NCI-H524 (cell line): ENCODE results near the gene SAT1.
"Not testable (repeated sequence)": the region's sequence is repeated elsewhere in the genome, so short reads cannot be mapped to it uniquely, and the experiment has no call there.

ENCODE experiments used
- DNase-seq, 2 experiments: peaks; one replicate each; lab custom pipeline; 2025; lab: John Stamatoyannopoulos, UW

The SAT1 gene

DNA sequence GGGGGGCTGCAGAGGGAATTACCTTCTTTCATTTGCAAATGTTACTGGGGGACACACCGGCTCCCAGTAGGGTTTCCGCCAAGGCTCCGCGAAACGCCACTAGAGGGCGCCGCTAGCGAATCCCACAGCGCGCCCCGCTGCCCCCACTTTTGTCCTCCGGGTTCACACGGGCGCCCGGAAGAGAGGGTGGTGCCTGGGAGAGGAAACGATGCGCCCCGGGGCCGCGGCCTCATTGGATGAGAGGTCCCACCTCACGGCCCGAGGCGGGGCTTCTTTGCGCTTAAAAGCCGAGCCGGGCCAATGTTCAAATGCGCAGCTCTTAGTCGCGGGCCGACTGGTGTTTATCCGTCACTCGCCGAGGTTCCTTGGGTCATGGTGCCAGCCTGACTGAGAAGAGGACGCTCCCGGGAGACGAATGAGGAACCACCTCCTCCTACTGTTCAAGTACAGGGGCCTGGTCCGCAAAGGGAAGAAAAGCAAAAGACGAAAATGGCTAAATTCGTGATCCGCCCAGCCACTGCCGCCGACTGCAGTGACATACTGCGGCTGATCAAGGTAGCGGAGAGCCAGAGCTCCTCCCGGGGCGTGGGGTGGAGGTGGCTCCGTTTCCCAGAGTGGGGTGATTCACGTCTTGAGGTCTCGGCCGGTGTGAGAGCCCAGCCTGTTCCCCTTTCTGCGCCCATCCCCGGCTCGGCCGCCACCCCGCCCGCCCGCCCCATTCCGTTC lies at the start of gene SAT1:
Gene SAT1, plus strand, starts transcription at position 311 of the 726 bp plus-strand sequence. Its CDS starts 179 bp downstream, at position 490.
- peak; percentile 94 to 96 for DNase-seq

DNA sequence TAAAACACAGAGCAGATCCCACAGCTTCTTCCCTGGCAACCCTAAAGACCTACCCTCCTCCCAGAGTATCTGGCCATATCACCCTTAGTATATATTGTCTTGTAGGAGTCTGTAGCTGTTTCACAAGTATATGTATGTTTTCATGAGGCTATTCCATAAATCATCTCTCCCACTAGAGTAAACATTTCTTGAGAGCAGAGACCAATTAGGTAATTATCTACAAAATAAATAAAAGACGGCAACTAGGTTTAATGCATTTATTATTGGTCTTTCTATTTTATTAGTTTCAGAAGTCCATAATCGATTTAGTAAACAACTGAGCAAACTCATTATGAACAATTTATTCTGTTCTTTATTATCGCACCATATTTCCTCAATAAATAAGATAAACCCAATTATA lies 46.9 kb upstream of the SAT1 start:
- no peak for DNase-seq

DNA sequence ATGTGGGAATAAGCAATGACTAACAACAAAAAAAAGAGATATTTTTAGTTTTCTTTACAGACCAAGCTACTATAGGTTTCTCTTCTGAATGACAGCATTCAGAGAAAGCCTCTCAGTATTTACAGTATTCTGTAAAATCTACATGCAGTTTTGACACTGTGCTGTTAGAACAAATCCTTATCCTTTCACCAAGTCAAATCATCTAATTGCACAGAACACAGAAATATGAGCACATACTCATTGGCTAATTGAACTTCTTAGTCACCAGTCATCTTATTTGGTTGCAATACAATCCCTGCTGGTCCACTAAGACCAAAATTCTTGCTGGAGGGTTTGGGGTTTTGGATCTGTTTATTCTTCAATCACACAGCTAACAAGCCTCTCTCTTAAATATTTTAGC lies 45.6 kb upstream of the SAT1 start:
- DNase-seq: no peak

DNA sequence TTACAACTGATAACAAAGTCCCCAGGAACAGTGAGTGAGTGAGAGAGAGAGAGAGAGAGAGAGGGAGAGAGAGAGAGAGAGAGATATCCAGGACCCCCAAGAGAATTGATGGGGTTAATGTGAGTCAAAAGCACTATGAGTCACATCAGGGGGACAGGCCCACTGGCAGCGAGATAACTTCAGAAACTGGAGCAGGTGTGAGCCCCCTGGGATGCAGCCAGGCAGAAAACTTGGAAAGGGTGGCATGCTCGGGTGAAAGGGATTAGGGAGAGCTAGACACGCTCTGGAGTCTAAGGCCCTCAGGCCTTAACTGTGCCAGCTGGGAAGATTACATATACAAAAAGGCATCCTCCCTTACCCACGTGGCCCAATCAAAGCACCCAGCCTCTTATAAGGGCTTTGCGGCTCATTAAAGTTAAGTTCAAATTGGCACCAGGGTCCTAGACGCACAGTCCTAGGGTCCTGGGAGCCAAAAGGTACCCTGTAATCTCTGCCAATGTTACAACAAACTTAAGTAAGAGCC lies 40.7 kb upstream of the SAT1 start:
- DNase-seq: peak; percentile 87 to 93

DNA sequence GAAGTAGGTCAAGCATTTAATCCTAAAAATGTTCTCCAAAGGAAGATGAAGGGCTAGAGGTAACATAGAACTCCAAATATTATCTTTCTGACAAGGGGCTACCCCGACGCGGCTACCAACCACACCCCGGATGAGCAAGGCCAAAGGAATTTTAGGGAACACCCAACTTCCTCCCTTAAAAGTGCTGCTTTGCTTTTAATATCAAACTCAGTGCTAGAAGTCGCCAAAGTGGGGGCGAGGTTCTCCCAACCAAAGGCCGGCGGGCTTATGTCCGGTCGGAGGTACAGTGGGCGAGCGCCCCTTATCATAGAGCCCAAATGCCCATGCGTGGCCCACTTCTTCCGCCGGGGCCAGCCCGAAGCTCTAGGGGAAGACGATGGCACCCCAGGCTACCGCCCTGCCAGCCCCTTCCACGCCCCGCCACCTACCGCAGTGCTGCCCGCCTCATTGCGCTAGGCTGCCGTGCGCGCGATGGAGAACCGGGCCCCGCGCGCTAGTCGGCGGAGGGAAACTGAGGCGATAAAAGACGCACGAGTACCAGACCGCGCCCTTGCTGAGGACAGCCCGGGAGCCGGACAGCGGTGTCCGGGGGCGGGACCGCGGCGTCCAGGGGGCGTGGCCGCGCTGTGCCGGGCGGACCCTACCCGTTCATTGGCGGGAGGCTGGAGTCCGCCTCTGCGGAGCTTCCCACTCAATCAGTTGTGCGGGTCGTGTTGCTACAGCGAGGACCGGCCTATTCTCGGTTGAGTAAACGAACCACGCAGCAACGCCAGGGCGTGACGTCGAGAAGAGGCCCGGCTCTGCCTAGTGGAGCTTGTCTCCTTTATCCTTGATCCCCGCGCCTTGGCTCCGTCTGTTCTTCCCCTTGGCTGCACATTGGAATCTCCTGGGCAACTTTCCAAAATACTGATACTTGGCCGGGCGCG lies 40.0 kb upstream of the SAT1 start, which contains the start of gene ACOT9:
Gene ACOT9, minus strand, starts transcription at position 580 of the 926 bp plus-strand sequence. Its CDS starts 132 bp downstream, at position 448.
- DNase-seq: peak; percentile 94 to 95

DNA sequence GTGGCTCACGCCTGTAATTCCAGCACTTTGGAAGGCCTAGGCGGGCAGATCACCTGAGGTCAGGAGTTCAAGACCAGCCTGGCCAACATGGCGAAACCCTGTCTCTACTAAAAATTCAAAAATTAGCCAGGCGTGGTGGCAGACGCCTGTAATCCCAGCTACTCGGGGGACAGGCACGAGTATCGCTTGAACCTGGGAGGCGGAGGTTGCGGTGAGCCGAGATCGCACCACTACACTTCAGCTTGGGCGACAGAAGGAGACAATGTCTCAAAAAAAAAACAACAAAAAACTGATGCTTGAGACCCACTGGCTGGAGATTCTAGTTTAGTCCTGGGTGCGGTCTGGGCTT lies 39.4 kb upstream of the SAT1 start:
- DNase-seq: not testable (repeated sequence)

DNA sequence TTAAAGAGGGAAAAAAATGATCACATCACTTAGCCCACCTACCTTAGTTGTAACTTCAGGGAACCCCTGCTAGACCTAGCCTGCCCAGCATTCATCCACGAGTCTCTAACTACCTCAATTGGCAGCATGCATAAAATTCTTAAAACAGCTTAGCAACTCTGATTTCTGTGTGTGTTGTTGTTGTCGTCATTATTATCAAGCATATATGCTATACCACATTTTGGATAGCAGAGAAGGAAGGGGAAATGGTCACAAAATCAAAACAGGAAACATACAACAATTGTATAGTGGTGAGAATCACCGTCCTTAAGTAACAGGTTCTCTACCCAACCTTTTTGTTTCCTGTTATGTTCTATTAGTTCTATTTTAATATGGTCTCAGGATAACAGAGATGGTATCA lies 37.2 kb upstream of the SAT1 start:
- no peak for DNase-seq

DNA sequence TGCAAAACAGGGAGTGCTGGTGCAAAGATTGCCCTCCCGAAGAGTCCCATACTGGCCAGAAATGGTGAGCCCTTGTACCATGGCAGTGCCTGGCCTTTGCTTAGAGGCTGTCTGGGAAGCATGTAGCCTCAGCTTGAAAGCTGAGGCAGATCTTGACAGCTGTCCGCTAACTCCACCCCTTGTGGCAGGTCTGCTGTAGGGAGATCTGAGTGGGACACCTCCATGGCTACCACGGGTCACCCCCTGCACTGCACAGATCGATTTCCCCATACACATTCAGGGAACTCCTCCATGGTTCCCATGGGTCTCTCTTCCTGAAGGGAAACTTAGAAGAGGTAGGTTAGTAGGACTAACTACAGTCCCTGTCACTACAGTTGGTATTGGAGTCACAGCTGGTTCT lies 33.8 kb upstream of the SAT1 start:
- no peak for DNase-seq

DNA sequence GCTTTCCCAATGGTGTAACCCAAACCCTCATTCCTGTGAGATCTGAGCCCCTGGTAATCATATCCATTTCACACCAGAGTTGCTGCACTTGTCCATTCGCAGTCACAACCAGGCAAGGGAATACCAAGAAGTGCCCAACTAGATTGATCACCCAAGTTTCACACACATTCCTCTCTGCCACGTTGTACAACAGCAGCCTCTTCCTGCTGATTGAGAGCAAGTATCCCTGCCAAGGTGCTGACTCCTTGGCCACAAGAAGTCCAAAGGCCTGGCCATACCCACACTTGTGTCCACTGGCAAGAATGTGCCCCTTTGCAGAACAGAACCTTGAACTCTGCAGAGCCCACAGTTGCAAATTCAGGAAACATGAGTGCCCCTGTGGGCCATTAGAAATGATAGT lies 33.4 kb upstream of the SAT1 start:
- DNase-seq: no peak

DNA sequence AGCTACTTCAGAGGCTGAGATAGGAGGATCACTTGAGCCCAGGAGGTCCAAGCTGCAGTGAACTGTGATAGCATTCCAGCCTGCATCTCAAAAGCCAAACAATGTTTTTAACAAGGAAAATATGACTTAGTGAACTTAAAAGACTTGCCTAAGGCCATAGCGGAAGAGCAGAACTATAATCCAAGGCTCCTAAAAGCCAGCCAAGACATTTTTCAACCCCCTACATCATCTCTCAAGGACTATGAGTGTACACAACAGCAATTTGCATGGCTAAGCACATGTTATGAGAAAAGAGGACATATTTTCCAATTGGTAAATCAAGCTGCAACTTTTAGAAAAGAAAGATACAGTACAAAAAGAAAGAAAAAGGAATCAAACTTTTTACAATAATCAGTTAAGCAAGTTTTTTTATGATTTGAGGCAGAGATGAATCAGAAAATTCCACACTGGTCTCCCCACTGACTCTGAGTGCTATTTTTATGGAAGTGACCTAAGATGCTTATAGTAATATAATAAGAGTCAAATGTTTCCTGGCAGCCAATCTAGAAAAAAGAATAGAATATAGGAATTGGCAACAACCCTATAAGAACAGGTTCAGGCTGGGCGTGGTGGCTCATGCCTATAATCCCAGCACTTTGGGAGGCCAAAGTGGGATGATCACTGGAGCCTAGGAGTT lies 30.1 kb upstream of the SAT1 start:
- DNase-seq: no peak

DNA sequence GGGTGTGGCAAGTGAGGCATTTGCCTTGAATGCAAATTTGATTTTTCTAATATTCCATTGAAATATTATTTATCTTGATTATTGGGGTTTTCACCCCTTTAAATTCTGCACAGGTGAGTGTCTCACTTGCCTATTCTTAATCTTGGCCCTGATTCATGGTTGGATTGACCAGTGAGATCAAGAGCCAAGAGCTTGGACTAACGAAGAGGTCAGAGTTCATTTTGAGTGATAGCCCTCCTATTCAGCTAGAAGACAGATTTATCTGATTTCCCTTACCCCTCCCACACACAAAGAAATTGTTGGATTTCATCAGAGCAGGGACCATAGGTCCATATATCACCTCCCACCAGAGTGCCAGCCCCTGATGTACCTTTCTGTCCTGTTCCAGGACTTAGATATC lies 28.3 kb upstream of the SAT1 start:
- DNase-seq: no peak

DNA sequence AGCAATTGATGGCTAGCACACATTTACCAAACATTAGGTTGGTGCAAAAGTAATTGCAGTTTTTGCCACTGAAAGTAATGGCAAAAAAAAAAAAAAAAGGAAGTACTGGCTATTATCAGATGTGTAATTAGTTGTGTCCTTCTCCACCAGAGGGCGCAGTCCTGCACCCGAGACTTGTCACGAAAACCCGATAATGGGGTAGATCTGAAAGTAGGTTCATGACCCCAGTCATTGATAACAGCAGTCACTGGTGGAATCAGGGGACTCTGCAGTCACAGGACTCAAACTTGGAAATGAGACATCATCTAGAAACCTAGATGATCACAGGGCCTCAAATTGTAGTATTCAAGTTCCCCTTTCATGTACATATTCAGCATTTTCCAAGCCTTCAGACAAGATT lies 26.8 kb upstream of the SAT1 start:
- peak in 1 of 2 experiments; percentile 61 for DNase-seq

DNA sequence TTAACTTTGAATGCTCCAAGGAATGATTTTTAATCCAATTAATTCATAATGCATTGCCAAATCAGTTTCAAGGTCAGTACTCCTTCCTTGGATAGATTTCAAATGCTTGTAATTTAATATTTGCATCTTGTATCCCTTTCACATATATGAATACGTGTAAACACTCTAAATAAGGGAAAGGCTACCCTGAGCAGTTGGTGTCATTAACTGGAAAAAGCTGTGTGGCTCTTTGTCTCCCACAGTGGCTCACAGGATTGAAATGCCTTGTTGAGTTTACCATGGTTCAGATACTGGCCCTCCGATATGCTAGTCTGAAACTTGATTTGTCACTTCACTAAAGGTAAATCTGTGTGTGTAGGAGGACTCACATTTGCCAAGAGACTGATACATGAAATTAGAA lies 23.2 kb upstream of the SAT1 start:
- DNase-seq: no peak

DNA sequence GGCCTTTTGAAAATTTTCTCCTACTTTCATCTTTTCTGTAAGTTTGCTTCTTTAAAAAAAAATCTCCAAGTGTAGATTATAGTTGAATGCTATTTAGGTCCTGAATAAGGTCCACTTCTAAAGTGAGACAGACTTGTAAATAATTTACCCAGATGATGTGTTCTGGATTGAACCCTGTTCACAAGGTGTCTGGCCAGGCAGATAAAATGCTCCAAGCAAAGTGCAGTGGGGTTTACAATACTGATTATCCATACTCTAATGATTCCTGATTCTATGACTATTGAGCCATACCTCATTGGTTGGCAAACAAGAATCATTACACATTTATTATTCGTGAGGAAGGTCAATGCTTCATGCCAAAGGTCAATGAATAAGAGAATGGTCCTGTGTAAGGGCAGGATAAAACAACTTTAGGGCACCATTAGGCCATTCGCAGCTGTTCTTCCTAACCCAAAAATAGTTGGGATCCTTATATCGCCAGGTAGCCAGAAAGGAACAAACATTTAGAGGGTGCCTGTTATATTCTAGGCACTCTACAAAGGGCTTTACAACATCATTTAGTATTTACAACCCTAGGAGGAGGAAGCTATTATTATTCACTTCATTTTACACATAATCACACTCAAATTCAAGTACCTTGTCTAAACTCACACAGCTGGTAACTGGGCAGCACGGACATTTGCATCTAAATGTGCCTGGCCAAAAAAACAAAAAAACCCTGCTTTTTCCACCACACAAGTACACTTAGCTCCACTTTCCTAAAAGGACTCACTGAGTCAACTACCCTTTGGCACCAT lies 18.6 kb upstream of the SAT1 start:
- DNase-seq: no peak

DNA sequence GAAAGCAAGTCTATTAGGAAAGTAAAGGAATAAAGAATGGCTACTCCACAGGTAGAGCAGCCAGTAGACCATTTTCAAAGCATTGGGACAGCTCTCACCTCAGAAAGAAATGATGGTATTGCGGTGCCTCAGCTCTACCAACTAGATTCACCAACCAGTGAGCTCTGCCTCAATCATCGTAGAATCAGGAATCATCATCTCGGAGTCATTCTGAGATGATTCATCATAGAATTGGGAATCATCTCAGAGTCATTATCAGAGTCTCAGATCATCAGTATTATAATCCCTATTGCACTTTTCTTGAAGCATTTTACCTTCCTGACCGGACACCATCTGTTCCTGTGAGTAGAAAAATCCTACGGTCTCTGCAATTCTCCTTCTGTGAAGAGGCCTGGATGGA lies 17.5 kb upstream of the SAT1 start:
- peak in 1 of 2 experiments; percentile 63 for DNase-seq

DNA sequence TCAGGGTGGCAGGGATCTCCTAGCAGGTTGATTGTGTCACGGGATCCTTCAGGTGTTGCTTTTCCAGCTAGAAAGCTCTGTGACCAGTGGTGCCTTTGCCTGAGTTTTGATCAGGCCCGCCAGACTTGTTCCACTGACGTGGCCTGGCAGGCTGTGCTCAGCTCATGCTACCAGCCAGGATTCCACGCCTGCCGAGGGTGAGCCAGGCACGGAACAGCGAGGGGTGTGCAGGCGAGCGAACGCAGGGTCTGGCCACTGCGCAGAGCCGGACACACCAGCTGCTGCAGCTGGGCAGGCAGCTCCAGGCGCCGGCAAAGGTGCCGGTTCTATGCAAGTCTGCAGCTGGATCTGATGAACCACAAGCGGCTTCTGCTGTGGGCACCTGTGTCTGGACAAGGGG lies 17.1 kb upstream of the SAT1 start:
- DNase-seq: no peak

DNA sequence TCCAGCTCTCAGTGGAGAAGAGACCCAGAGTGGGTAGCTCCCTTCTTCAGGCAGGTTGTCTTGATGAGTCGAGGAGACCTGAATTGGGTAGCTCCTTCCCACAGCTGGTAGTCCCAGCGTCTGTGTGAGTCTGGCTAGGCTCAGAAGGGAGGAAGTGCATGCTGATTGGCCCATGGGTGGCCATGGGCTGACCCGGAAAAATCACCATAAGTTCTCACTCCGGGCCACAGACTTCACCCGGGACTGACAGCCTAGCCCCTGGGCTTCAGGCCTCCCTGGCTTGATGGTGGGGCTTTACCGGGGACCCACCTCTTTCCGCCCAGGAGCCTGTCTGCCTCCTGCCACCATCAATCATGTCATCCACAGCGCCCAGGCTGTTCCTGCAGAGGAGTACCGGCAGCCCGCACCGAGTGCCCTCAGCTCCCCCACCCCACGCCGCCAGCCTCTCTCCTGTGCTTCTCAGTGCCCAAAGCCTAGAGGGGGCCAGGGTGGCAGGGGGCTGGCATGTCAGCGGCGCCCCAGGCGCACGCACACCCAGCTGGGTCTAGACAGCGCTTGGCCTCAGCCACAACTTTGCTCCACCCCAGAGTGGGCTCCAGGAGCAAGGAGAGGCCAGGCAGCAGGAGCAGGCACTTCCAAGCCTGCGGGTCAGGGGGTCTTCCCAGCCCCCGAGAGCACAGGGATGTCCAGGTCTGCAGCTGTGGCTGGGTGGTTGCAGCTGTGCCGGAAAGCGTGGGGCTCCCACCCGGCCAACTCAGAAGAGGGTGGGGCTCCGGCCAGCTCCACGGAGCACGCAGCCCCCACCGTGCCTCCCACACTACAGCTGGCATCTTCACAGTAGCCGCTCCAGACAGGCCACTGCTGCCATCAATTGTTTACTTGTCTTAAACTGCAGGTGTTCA lies 16.1 kb upstream of the SAT1 start:
- DNase-seq: no peak

DNA sequence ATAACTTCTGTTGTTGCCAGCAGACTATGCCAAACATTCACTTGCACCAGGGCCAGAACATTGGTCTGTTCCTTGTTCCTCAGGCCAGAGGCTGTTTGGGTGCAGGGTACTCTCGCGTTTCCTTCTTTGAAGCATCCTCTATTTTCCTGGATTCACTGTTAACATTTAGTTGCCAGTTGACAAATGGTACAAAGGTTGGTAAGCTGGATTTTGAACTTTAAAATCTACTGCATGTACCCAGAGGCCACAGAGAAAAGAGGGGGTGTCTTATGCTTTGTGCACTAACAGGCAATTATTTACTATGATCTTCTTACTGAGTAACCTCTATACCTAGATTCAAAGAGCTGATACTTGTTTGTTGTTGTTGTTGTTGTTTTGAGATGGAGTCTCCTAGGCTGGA lies 12.8 kb upstream of the SAT1 start:
- no peak for DNase-seq

DNA sequence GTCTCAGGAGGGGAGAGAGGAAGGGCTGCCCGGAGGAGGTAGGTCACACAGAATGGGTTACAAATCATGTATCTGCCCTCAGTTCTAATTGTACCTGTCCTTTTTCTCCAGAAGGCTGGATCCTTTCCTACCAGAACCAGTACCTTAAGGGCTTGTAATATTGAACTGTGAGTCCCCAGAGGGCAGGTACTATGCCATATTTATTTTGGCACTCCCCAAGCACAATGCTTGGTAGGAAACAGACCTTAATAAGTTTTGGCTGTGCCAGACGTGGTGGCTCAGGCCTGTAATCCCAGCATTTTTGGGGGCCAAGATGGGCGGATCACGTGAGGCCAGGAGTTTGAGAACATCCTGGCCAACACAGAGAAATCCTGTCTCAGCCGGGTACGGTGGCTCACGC lies 11.9 kb upstream of the SAT1 start:
- not testable (repeated sequence) for DNase-seq

DNA sequence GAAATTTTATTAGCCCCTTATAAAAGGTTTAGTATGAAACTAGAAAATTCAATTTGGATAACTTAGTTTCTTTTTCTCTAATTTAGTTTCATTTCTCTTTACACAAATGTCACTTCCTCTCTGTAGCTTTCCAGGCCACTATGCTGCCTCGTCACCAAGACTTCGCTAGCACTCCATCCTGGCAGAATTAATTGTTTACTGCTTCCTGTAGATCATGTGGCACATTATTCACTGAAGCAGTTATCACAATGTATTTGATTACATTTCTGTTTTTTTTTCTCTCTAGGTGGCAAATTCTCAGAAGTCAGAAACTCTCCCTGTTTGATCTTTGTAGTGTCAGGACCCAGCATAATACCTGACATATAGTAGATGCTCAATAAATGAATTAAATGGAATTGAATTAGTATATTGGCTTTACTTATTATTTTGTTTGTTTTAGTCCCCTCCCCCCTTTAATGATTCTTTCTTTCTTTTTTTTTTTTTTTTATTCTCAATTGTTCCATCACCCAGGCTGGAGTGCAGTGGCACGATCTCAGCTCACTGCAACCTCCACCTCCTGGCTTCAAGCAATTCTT lies 9.3 kb upstream of the SAT1 start:
- no peak for DNase-seq
